Fibroblast of villous mesenchyme (primary cell): ENCODE data around the gene S100G. TPM values are rescaled to one million over a fixed set of nuclear protein-coding genes. Genes with fewer than 3 reads are reported as not detected.

Source experiments
- DNase-seq: peaks from one replicate; pipeline ENCODE4 v3.0.0-alpha.2; 2010; ENCODE audit warnings: low read depth
- H3K4me3 ChIP-seq: 2 replicates; pipeline ENCODE4 v1.5.1; 2011; ENCODE audit warnings: low read depth, mild to moderate bottlenecking, low read length
- CTCF ChIP-seq: IDR thresholded peaks from 2 replicates; pipeline ENCODE4 v1.5.1; 2012; ENCODE audit warnings: low read depth, mild to moderate bottlenecking, low read length; ENCODE audit not compliant: insufficient read depth
- total RNA-seq: library from RNA; depleted of rRNA; stranded (reverse); fragments of >200 nt; gene quantifications from 2 replicates; pipeline ENCODE4 v1.2.3, GENCODE V29; 2012

Gene S100G
- total RNA-seq, 1 donor, result not detected

DNA sequence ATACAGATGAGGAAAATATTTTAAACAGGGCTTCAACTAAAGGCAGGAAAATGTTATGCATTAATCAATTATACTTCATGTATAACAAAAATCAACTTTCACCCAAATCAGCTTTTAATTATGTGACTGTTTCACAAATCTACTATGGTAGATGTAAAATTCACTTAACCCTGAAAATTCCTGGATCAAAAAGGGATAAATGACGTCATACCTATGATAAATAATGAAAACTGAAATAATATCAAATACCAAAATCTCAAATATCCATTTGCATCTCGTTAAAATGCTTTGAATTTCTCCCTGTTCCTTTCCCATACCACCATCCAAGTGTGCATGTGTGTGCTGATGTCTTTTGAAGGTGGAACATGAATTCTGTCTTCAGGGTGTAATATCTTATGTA, 11.5 kb downstream of the S100G start:
- no peak overlapping the region for H3K4me3 ChIP-seq
- TF ChIP-seq CTCF, result no peak
- DNase-seq, result no peak

DNA sequence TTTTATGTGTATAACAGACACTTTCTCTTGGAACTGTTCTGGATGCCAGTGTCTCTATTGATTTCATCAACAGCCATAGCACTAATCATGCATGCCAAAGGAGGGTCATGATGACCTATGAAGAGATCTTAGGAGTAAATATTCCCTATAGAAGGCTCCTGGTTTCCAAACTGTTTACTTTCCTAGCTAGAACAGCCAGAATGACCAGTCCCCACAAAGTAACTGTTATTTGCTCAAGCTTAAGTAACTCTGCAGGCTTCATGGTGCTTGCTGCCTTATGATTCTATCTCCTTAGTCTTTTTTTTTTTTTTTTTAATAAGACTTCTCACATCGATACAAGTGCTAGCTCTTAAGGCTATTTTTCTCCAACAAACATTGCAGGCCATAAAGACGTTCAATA, 12.4 kb downstream of the S100G start:
- no peak for DNase-seq
- no peak overlapping the region for H3K4me3 ChIP-seq
- TF ChIP-seq CTCF, result no peak

DNA sequence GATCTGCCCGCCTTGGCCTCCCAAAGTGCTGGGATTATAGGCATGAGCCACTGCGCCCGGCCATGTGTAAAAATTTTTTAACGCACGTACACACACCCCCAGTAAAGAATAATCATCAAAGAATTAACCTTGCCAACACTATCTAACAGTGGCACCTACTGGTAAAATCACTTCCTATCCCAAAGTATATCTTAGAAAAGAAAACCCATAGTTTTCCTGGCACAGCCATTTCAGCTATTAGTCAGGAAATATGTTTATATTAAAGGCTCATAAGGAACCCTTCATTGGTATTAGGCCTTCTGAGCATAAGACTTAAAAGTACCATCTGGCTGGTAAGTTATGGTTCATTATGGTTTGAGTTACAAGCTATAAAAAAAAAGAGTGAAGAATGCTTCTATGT, 14.1 kb downstream of the S100G start:
- no peak for TF ChIP-seq CTCF
- H3K4me3 ChIP-seq, result no peak overlapping the region
- peak; percentile 37 for DNase-seq

DNA sequence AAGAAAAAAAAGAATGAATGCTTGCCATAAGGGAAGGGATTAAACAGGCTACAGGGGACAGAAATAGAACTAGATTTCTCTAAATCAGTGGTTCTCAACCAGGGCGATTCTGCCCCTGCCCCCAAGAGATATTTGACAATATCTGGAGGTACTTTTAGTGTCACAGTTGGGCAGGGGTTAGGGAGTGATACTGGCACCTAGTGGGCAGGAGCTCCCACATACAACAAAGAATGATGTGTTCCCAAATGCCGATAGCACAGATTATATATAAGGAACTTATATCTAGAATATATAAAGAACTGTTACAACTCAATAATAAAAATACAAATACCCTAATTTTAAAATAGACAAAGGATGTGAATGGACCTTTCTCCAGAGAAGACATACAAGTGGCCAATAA, 14.7 kb downstream of the S100G start:
- no peak for DNase-seq
- TF ChIP-seq CTCF, result peak; percentile 17
- H3K4me3 ChIP-seq, result no peak overlapping the region

DNA sequence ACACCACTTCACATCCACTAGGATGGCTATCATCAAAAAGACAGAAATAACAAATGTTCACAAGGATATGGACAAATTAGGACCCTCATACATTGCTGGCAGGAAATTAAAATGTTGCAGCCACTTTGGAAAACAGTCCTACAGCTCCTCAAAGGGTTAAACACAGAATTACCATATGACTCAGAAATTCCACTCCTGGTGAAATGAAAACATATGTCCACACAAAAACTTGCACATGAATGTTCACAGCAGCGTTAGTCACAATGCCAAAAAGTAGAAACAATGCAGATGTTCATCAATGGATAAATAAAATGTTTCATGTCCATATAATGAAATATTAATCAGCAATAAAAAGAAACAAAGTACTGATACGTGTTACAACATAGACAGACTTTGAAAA, 15.1 kb downstream of the S100G start:
- H3K4me3 ChIP-seq, result no peak overlapping the region
- DNase-seq, result peak; percentile 62
- no peak for TF ChIP-seq CTCF

- TF ChIP-seq CTCF, result no peak
- H3K4me3 ChIP-seq, result no peak overlapping the region
- peak; percentile 20 for DNase-seq
Measured at GRCh38 chrX:16666541-16666940, 16.6 kb downstream of the S100G start.

- peak; percentile 42 for TF ChIP-seq CTCF
- H3K4me3 ChIP-seq, result no peak overlapping the region
- peak; percentile 68 for DNase-seq
Measured at GRCh38 chrX:16671005-16671404, 21.0 kb downstream of the S100G start.
